WI38 (cell line): ENCODE measurements around the gene PLCE1.
"Not testable (repeated sequence)": the region's sequence is repeated elsewhere in the genome, so short reads cannot be mapped to it uniquely, and the experiment has no call there.

Experiments
- H3K4me3 ChIP-seq: 2 replicates; pipeline ENCODE4 v1.5.1; 2011; ENCODE audit warnings: low read depth, mild to moderate bottlenecking, control low read depth, low read length
- CTCF ChIP-seq: IDR thresholded peaks from 2 replicates; pipeline ENCODE4 v1.5.1; 2012; ENCODE audit warnings: low read depth, mild to moderate bottlenecking, control low read depth, low read length

The PLCE1 gene

GRCh38 chr10:93958834-93959233, 34.9 kb upstream of the PLCE1 start:
- H3K4me3 ChIP-seq: no peak overlapping the region
- no peak for TF ChIP-seq CTCF

- H3K4me3 ChIP-seq: not testable (repeated sequence)
These were observed 32.7 kb upstream of the PLCE1 start for GRCh38 chr10:93960988-93961387.

- no peak for TF ChIP-seq CTCF
- H3K4me3 ChIP-seq: no peak overlapping the region
These were observed 30.8 kb upstream of the PLCE1 start for GRCh38 chr10:93962973-93963372.

GRCh38 chr10:93963434-93963833, 30.3 kb upstream of the PLCE1 start:
- no peak for TF ChIP-seq CTCF
- no peak overlapping the region for H3K4me3 ChIP-seq

GRCh38 chr10:93965911-93966310, 27.8 kb upstream of the PLCE1 start:
- no peak overlapping the region for H3K4me3 ChIP-seq
- no peak for TF ChIP-seq CTCF

- TF ChIP-seq CTCF: no peak
These were observed 26.0 kb upstream of the PLCE1 start for GRCh38 chr10:93967756-93968155.

GRCh38 chr10:93968540-93968945, 25.2 kb upstream of the PLCE1 start:
- no peak for TF ChIP-seq CTCF
- no peak overlapping the region for H3K4me3 ChIP-seq

More at GRCh38 chr10:93967756-93968155, 26.0 kb upstream of the PLCE1 start:
- H3K4me3 ChIP-seq: no peak overlapping the region

- H3K4me3 ChIP-seq: not testable (repeated sequence)
These were observed 23.2 kb upstream of the PLCE1 start for GRCh38 chr10:93970433-93971010.
